Measurements from ENCODE around the gene GABBR2. TPM values are rescaled to one million over a fixed set of nuclear protein-coding genes. Genes with fewer than 3 reads are reported as not detected.

GABBR2 gene
- total RNA-seq, 3 donors from 2014 or later: not detected

- Histone ChIP-seq H3K27ac (no peak overlapping the region), H3K27me3 (no peaks in the 10 kb centered on the region), H3K4me3 (no peak overlapping the region), H3K4me1 (no peaks in the 10 kb centered on the region), H3K9me3 (no peaks in the 10 kb centered on the region), H3K36me3 (no peaks in the 10 kb centered on the region)
- DNase-seq (ENCODE audit: low spot score in 2 of 2): no peak
- TF ChIP-seq POLR2A (IDR thresholded peaks at IDR 0.05) (no peak), CTCF (IDR thresholded peaks at IDR 0.05) (no peak)
- intact Hi-C loops (cut with DNase I; ENCODE audit: low total_unique reads): no loop called here
Measured at GRCh38 chr9:98611319-98611718, 97.4 kb downstream of the GABBR2 start.

GRCh38 chr9:98610711-98611110, 98.0 kb downstream of the GABBR2 start:
- intact Hi-C loops (cut with DNase I; ENCODE audit: low total_unique reads): no loop called here
- no peak for DNase-seq (ENCODE audit: low spot score in 2 of 2)
- TF ChIP-seq CTCF (IDR thresholded peaks at IDR 0.05) (no peak), POLR2AphosphoS5 (IDR thresholded peaks at IDR 0.05) (no peak), POLR2A (IDR thresholded peaks at IDR 0.05) (no peak)

GRCh38 chr9:98610211-98610610, 98.5 kb downstream of the GABBR2 start:
- Histone ChIP-seq H3K27me3 (no peaks in the 10 kb centered on the region), H3K36me3 (no peaks in the 10 kb centered on the region), H3K4me1 (no peaks in the 10 kb centered on the region), H3K27ac (no peak overlapping the region), H3K4me3 (no peak overlapping the region), H3K9me3 (no peaks in the 10 kb centered on the region)
- intact Hi-C loops (cut with DNase I; ENCODE audit: low total_unique reads): no loop called here
- DNase-seq (ENCODE audit: low spot score in 2 of 2): no peak
- TF ChIP-seq POLR2A (IDR thresholded peaks at IDR 0.05): no peak

More at GRCh38 chr9:98610711-98611110, 98.0 kb downstream of the GABBR2 start:
- H3K27me3 ChIP-seq: no peaks in the 10 kb centered on the region
- no peak overlapping the region for H3K4me3 ChIP-seq
- H3K4me1 ChIP-seq: no peaks in the 10 kb centered on the region
- no peak overlapping the region for H3K27ac ChIP-seq
- no peaks in the 10 kb centered on the region for H3K36me3 ChIP-seq
- H3K9me3 ChIP-seq: no peaks in the 10 kb centered on the region

- Histone ChIP-seq H3K9me3 (no peaks in the 10 kb centered on the region), H3K4me3 (no peak overlapping the region), H3K36me3 (no peaks in the 10 kb centered on the region), H3K27me3 (no peaks in the 10 kb centered on the region), H3K4me1 (no peaks in the 10 kb centered on the region), H3K27ac (no peak overlapping the region)
- no peak for DNase-seq (ENCODE audit: low spot score in 2 of 2)
- TF ChIP-seq POLR2AphosphoS5 (IDR thresholded peaks at IDR 0.05) (no peak), CTCF (IDR thresholded peaks at IDR 0.05) (no peak), POLR2A (IDR thresholded peaks at IDR 0.05) (no peak)
- intact Hi-C loops (cut with DNase I; ENCODE audit: low total_unique reads): no loop called here
Measured at GRCh38 chr9:98609646-98610045, 99.1 kb downstream of the GABBR2 start.

GRCh38 chr9:98607787-98608186, 100.9 kb downstream of the GABBR2 start:
- H3K27ac ChIP-seq: no peak overlapping the region
- H3K9me3 ChIP-seq: no peaks in the 10 kb centered on the region
- H3K4me3 ChIP-seq: no peak overlapping the region
- intact Hi-C loops (cut with DNase I; ENCODE audit: low total_unique reads): no loop called here
- no peaks in the 10 kb centered on the region for H3K36me3 ChIP-seq
- no peaks in the 10 kb centered on the region for H3K27me3 ChIP-seq
- no peaks in the 10 kb centered on the region for H3K4me1 ChIP-seq
- TF ChIP-seq CTCF (IDR thresholded peaks at IDR 0.05): no peak
- no peak for DNase-seq (ENCODE audit: low spot score in 2 of 2)

GRCh38 chr9:98607152-98607551, 101.6 kb downstream of the GABBR2 start:
- Histone ChIP-seq H3K27me3 (no peaks in the 10 kb centered on the region), H3K9me3 (no peaks in the 10 kb centered on the region), H3K27ac (no peak overlapping the region), H3K4me1 (no peaks in the 10 kb centered on the region), H3K4me3 (no peak overlapping the region), H3K36me3 (no peaks in the 10 kb centered on the region)
- no peak for DNase-seq (ENCODE audit: low spot score in 2 of 2)
- TF ChIP-seq CTCF (IDR thresholded peaks at IDR 0.05) (no peak), POLR2A (IDR thresholded peaks at IDR 0.05) (no peak), POLR2AphosphoS5 (IDR thresholded peaks at IDR 0.05) (no peak)
- intact Hi-C loops (cut with DNase I; ENCODE audit: low total_unique reads): no loop called here

Data from breast epithelium (tissue), 4 donors.